HepG2 (cell line): ENCODE measurements around the gene DSCAML1.

Source experiments
- DNMT3B ChIP-seq: conservative IDR thresholded peaks from 2 replicates; pipeline ENCODE4 v1.6.1; 2016; ENCODE audit warnings: missing biosample characterization, control low read depth
- EP300 ChIP-seq, 3 experiments: sonication (generic) in 1 of 3; formaldehyde crosslinking in 1 of 3; IDR thresholded peaks; 2 replicates each; pipeline versions ENCODE4 v1.5.1 to v1.6.1; 2011 to 2020; ENCODE audit warnings: low read depth in 2 of 3, low read length in 2 of 3, borderline replicate concordance in 1 of 3, improper control_type of control experiment in 1 of 3, mild to moderate bottlenecking in 1 of 3, missing genetic modification reagents in 1 of 3, moderate library complexity in 1 of 3
- KLF16 ChIP-seq, 2 experiments: sonication (generic) in 1 of 2; formaldehyde crosslinking in 1 of 2; IDR thresholded peaks; 2 replicates each; pipeline versions ENCODE4 v1.6.1 to v1.8.0; 2016 to 2023; ENCODE audit warnings: missing genetic modification reagents in 2 of 2, missing compliant biosample characterization in 1 of 2
- MAFK ChIP-seq, 2 experiments: IDR thresholded peaks in 1 of 2; conservative IDR thresholded peaks in 1 of 2; 2 replicates each; pipeline ENCODE4 v1.6.1; 2011; ENCODE audit warnings: improper control_type of control experiment in 2 of 2, low read length in 2 of 2
- POLR2AphosphoS5 ChIP-seq: IDR thresholded peaks from 2 replicates; pipeline ENCODE4 v1.6.1; 2012; ENCODE audit warnings: low read depth, low read length
- TP53 ChIP-seq: sonication (generic); formaldehyde crosslinking; conservative IDR thresholded peaks from 2 replicates; pipeline ENCODE4 v1.4.0; 2020; ENCODE audit warnings: missing genetic modification reagents
- ZNF274 ChIP-seq: sonication (generic); formaldehyde crosslinking; IDR thresholded peaks from 2 replicates; pipeline ENCODE4 v1.5.1; 2020; ENCODE audit warnings: mild to moderate bottlenecking, missing genetic modification reagents
- ZNF501 ChIP-seq: sonication (generic); formaldehyde crosslinking; IDR thresholded peaks from 2 replicates; pipeline ENCODE4 v1.5.1; 2020; ENCODE audit warnings: mild to moderate bottlenecking, moderate library complexity, missing genetic modification reagents
- TF ChIP-seq, protein P1 (sequence below): sonication (generic); formaldehyde crosslinking; IDR thresholded peaks from 2 replicates; pipeline ENCODE4 v1.5.0; 2020; ENCODE audit warnings: mild to moderate bottlenecking, missing genetic modification reagents, moderate library complexity
- TF ChIP-seq, protein P2 (sequence below): sonication (generic); formaldehyde crosslinking; IDR thresholded peaks from one replicate; pipeline ENCODE4 v1.5.1; 2020; ENCODE audit warnings: mild to moderate bottlenecking, missing genetic modification reagents; ENCODE audit errors: not compliant biosample characterization

DNA sequence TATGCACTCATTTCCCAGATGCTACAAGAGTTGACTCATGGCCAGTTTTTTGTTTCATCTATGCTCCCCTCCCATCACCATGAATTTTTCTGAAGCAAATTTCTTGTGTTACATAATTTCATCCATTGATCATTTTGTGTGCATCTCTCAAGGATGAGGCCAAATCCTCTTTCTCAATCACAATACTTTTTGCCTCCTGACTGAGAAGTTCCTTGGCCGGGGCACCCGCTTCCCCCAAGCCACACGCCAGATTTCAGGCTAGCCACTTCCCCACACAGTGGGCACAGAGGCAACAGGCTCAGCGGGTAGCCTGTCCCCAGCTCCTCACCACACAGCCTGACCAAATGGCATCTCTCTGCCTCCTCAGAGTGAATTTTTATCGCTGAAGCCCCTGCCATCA lies 9.8 kb upstream of the DSCAML1 start:
- TF ChIP-seq, protein P1, sequence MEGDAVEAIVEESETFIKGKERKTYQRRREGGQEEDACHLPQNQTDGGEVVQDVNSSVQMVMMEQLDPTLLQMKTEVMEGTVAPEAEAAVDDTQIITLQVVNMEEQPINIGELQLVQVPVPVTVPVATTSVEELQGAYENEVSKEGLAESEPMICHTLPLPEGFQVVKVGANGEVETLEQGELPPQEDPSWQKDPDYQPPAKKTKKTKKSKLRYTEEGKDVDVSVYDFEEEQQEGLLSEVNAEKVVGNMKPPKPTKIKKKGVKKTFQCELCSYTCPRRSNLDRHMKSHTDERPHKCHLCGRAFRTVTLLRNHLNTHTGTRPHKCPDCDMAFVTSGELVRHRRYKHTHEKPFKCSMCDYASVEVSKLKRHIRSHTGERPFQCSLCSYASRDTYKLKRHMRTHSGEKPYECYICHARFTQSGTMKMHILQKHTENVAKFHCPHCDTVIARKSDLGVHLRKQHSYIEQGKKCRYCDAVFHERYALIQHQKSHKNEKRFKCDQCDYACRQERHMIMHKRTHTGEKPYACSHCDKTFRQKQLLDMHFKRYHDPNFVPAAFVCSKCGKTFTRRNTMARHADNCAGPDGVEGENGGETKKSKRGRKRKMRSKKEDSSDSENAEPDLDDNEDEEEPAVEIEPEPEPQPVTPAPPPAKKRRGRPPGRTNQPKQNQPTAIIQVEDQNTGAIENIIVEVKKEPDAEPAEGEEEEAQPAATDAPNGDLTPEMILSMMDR (CRISPR knock-in tag), result no peak
- TF ChIP-seq, protein P2, sequence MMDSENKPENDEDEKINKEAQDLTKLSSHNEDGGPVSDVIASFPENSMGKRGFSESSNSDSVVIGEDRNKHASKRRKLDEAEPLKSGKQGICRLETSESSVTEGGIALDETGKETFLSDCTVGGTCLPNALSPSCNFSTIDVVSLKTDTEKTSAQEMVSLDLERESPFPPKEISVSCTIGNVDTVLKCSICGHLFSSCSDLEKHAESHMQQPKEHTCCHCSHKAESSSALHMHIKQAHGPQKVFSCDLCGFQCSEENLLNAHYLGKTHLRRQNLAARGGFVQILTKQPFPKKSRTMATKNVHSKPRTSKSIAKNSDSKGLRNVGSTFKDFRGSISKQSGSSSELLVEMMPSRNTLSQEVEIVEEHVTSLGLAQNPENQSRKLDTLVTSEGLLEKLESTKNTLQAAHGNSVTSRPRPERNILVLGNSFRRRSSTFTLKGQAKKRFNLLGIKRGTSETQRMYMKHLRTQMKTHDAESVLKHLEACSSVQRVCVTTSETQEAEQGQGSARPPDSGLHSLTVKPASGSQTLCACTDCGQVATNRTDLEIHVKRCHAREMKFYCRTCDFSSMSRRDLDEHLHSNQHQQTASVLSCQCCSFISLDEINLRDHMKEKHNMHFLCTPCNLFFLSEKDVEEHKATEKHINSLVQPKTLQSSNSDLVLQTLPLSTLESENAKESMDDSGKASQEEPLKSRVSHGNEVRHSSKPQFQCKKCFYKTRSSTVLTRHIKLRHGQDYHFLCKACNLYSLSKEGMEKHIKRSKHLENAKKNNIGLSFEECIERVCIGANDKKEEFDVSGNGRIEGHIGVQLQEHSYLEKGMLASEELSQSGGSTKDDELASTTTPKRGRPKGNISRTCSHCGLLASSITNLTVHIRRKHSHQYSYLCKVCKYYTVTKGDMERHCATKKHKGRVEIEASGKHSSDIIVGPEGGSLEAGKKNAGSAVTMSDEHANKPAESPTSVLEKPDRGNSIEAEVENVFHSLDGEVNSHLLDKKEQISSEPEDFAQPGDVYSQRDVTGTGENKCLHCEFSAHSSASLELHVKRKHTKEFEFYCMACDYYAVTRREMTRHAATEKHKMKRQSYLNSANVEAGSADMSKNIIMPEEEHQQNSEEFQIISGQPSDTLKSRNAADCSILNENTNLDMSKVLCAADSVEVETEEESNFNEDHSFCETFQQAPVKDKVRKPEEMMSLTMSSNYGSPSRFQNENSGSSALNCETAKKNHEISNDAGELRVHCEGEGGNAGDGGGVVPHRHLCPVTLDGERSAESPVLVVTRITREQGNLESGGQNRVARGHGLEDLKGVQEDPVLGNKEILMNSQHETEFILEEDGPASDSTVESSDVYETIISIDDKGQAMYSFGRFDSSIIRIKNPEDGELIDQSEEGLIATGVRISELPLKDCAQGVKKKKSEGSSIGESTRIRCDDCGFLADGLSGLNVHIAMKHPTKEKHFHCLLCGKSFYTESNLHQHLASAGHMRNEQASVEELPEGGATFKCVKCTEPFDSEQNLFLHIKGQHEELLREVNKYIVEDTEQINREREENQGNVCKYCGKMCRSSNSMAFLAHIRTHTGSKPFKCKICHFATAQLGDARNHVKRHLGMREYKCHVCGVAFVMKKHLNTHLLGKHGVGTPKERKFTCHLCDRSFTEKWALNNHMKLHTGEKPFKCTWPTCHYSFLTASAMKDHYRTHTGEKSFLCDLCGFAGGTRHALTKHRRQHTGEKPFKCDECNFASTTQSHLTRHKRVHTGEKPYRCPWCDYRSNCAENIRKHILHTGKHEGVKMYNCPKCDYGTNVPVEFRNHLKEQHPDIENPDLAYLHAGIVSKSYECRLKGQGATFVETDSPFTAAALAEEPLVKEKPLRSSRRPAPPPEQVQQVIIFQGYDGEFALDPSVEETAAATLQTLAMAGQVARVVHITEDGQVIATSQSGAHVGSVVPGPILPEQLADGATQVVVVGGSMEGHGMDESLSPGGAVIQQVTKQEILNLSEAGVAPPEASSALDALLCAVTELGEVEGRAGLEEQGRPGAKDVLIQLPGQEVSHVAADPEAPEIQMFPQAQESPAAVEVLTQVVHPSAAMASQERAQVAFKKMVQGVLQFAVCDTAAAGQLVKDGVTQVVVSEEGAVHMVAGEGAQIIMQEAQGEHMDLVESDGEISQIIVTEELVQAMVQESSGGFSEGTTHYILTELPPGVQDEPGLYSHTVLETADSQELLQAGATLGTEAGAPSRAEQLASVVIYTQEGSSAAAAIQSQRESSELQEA (CRISPR knock-in tag), result no peak
- TF ChIP-seq DNMT3B (CRISPR knock-in tag) (no peak), POLR2AphosphoS5 (no peak), EP300 (IDR thresholded peaks at IDR 0.05; ENCODE audit: low read depth in 2 of 2, low read length in 2 of 2) (no peak), EP300 (CRISPR knock-in tag; IDR thresholded peaks at IDR 0.05; ENCODE audit: borderline replicate concordance) (no peak), TP53 (no peak), MAFK (conservative IDR thresholded peaks at IDR 0.05 in 1 of 2, IDR thresholded peaks at IDR 0.05 in 1 of 2; ENCODE audit: low read length in 2 of 2) (no peak), ZNF501 (no peak), ZNF274 (CRISPR knock-in tag) (no peak), KLF16 (CRISPR knock-in tag; IDR thresholded peaks at IDR 0.05) (no peak)
